Neural progenitor cell (in vitro differentiated cells): ENCODE results near the gene TCF3. TPM values are rescaled to one million over a fixed set of nuclear protein-coding genes. Genes with fewer than 3 reads are reported as not detected.
A peak's percentile ranks its signal among the peaks of the same experiment; 100 is the strongest.

Experiments
- DNase-seq: peaks from one replicate; pipeline ENCODE4 v3.0.0-alpha.2; 2016; ENCODE audit warnings: low spot score
- H2AFZ ChIP-seq: fragments of 200-600 bp; sonication (generic); replicated peaks from 2 replicates; pipeline ENCODE4 v1.6.1; 2016; ENCODE audit warnings: antibody characterized with exemption
- H3F3A ChIP-seq: fragments of 200-600 bp; sonication (generic); 2 replicates; pipeline ENCODE4 v1.6.1; 2016; ENCODE audit warnings: antibody characterized with exemption, low read depth
- H3K27ac ChIP-seq: fragments of 200-600 bp; sonication (generic); 2 replicates; pipeline ENCODE4 v1.5.1; 2016; ENCODE audit warnings: mild to moderate bottlenecking
- H3K27me3 ChIP-seq: fragments of 200-600 bp; sonication (generic); 2 replicates; pipeline ENCODE4 v1.6.1; 2016; ENCODE audit warnings: mild to moderate bottlenecking, moderate library complexity
- H3K36me3 ChIP-seq: fragments of 200-600 bp; sonication (generic); 2 replicates; pipeline ENCODE4 v1.5.1; 2016
- H3K4me1 ChIP-seq: fragments of 200-600 bp; sonication (generic); 2 replicates; pipeline ENCODE4 v1.6.1; 2016; ENCODE audit warnings: mixed run types
- H3K4me2 ChIP-seq: fragments of 200-600 bp; sonication (generic); 2 replicates; pipeline ENCODE4 v1.6.1; 2016
- H3K4me3 ChIP-seq: fragments of 200-600 bp; sonication (generic); 2 replicates; pipeline ENCODE4 v1.5.1; 2016
- H3K79me2 ChIP-seq: fragments of 200-600 bp; sonication (generic); 2 replicates; pipeline ENCODE4 v1.6.1; 2016; ENCODE audit warnings: low read depth
- H3K9ac ChIP-seq: fragments of 200-600 bp; sonication (generic); 2 replicates; pipeline ENCODE4 v1.6.1; 2016
- H3K9me3 ChIP-seq: fragments of 200-600 bp; sonication (generic); 2 replicates; pipeline ENCODE4 v1.5.1; 2016; ENCODE audit warnings: low read depth
- H4K20me1 ChIP-seq: fragments of 200-600 bp; sonication (generic); 2 replicates; pipeline ENCODE4 v1.6.1; 2016; ENCODE audit warnings: low read depth
- H3K27ac Mint-ChIP-seq: 3 replicates; pipeline ENCODE4 v1.8.0; 2021; ENCODE audit warnings: mixed read lengths
- H3K27me3 Mint-ChIP-seq: 2 replicates; pipeline ENCODE4 v1.8.0; 2022; ENCODE audit warnings: low read depth, mild to moderate bottlenecking, inconsistent platforms, moderate library complexity, mixed read lengths; ENCODE audit not compliant: insufficient read depth
- H3K36me3 Mint-ChIP-seq: 3 replicates; pipeline ENCODE4 v1.8.0; 2021; ENCODE audit warnings: mixed read lengths
- H3K4me1 Mint-ChIP-seq: 3 replicates; pipeline ENCODE4 v1.8.0; 2021; ENCODE audit warnings: mixed read lengths
- H3K4me3 Mint-ChIP-seq: 3 replicates; pipeline ENCODE4 v1.8.0; 2021; ENCODE audit warnings: mild to moderate bottlenecking, moderate library complexity, mixed read lengths
- H3K9me3 Mint-ChIP-seq: 3 replicates; pipeline ENCODE4 v1.8.0; 2020; ENCODE audit warnings: mixed read lengths
- EZH2 ChIP-seq: fragments of 200-600 bp; sonication (generic); IDR thresholded peaks from 2 replicates; pipeline ENCODE4 v1.6.1; 2017; ENCODE audit warnings: antibody characterized with exemption, mild to moderate bottlenecking, moderate library complexity
- EZH2phosphoT487 ChIP-seq: fragments of 200-600 bp; sonication (generic); IDR thresholded peaks from 2 replicates; pipeline ENCODE4 v1.6.1; 2017; ENCODE audit warnings: antibody characterized with exemption
- total RNA-seq: library from RNA; depleted of rRNA; stranded (reverse); fragments of >200 nt; gene quantifications from 2 replicates; pipeline ENCODE4 v1.2.3, GENCODE V29; 2015; ENCODE audit warnings: low replicate concordance
- TF ChIP-seq, protein P1 (sequence below): fragments of 200-600 bp; sonication (generic); IDR thresholded peaks from 2 replicates; pipeline ENCODE4 v1.5.1; 2017; ENCODE audit warnings: antibody characterized with exemption, mild to moderate bottlenecking

TCF3 gene
- total RNA-seq, 1 donor from 2014 or later = 131 TPM

DNA sequence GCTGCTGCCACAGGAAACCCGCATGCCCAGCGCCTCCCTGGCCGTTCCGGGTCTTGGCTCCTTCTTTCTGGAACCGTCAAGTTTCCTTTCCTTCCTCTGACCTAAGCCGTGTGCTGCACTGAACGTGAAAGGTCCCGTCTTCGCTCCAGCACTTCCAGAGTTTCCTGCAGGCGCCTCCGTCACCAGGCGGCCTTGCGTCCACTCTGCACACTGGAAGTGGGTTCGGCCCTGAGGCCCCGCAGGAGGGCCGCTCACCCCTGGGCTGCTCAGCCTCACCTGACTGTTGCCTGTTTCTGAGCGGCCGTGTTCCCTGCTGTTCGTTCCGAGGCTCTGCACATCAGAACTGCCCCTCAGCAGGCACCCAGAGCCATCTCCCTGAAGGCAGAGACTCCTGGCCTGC lies 72.0 kb downstream of the TCF3 start:
- no peak for DNase-seq
- no peaks in the 10 kb centered on the region for H3K9me3 Mint-ChIP-seq
- H3K4me3 Mint-ChIP-seq = no peak overlapping the region
- H2AFZ ChIP-seq = no peak overlapping the region
- no peaks in the 10 kb centered on the region for H3K4me1 ChIP-seq
- H3K36me3 ChIP-seq = no peaks in the 10 kb centered on the region
- peaks cover 22% of the 10 kb centered on the region for H3K36me3 Mint-ChIP-seq
- no peak overlapping the region for H3K27ac Mint-ChIP-seq
- H3K27me3 ChIP-seq = no peaks in the 10 kb centered on the region
- H3K4me2 ChIP-seq = no peak overlapping the region
- no peak overlapping the region for H3K4me3 ChIP-seq
- H3K27me3 Mint-ChIP-seq = peaks cover 2% of the 10 kb centered on the region
- TF ChIP-seq, protein P1, sequence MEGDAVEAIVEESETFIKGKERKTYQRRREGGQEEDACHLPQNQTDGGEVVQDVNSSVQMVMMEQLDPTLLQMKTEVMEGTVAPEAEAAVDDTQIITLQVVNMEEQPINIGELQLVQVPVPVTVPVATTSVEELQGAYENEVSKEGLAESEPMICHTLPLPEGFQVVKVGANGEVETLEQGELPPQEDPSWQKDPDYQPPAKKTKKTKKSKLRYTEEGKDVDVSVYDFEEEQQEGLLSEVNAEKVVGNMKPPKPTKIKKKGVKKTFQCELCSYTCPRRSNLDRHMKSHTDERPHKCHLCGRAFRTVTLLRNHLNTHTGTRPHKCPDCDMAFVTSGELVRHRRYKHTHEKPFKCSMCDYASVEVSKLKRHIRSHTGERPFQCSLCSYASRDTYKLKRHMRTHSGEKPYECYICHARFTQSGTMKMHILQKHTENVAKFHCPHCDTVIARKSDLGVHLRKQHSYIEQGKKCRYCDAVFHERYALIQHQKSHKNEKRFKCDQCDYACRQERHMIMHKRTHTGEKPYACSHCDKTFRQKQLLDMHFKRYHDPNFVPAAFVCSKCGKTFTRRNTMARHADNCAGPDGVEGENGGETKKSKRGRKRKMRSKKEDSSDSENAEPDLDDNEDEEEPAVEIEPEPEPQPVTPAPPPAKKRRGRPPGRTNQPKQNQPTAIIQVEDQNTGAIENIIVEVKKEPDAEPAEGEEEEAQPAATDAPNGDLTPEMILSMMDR = no peak
- TF ChIP-seq EZH2 (no peak), EZH2phosphoT487 (no peak)
- peaks cover 24% of the 10 kb centered on the region for H4K20me1 ChIP-seq
- peaks cover 7% of the 10 kb centered on the region for H3K79me2 ChIP-seq
- H3K9ac ChIP-seq = no peak overlapping the region
- no peak overlapping the region for H3K27ac ChIP-seq
- H3F3A ChIP-seq = no peaks in the 10 kb centered on the region
- no peaks in the 10 kb centered on the region for H3K9me3 ChIP-seq
- H3K4me1 Mint-ChIP-seq = no peaks in the 10 kb centered on the region

DNA sequence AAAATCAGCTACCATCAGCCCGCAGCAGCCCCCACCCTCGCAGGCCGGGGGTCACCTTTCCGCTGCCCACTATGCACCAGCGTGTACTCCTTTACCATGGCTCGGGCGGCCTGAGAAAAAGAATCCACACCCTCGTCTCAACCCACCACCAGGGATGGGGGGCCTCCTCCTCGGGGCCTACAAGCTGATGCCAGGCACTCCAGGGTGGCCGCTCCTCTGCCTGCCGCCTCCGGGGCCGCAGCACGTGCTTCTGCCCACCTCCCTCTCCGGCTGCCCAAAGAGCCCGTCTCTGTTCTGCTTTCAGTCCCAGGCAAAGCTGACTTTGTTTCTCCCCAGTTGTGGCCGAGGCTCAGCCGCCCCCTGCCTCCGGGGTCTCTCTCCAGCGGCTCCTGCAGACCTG lies 73.2 kb downstream of the TCF3 start:
- no peaks in the 10 kb centered on the region for H3K27me3 ChIP-seq
- Mint-ChIP-seq H3K4me1 (no peaks in the 10 kb centered on the region), H3K36me3 (peaks cover 15% of the 10 kb centered on the region), H3K9me3 (no peaks in the 10 kb centered on the region), H3K27ac (peak overlapping the region; percentile 85), H3K4me3 (peak overlapping the region; percentile 13), H3K27me3 (no peaks in the 10 kb centered on the region)
- no peak overlapping the region for H3K4me3 ChIP-seq
- H3K79me2 ChIP-seq = no peaks in the 10 kb centered on the region
- H4K20me1 ChIP-seq = peaks cover 24% of the 10 kb centered on the region
- no peak overlapping the region for H3K9ac ChIP-seq
- no peak overlapping the region for H3K27ac ChIP-seq
- H3K4me2 ChIP-seq = no peak overlapping the region
- H3K9me3 ChIP-seq = no peaks in the 10 kb centered on the region
- no peaks in the 10 kb centered on the region for H3K36me3 ChIP-seq
- DNase-seq = no peak
- no peaks in the 10 kb centered on the region for H3K4me1 ChIP-seq
- H3F3A ChIP-seq = no peaks in the 10 kb centered on the region
- H2AFZ ChIP-seq = no peak overlapping the region
- no peak for TF ChIP-seq EZH2
- no peak for TF ChIP-seq EZH2phosphoT487
- TF ChIP-seq, protein P1 = no peak

DNA sequence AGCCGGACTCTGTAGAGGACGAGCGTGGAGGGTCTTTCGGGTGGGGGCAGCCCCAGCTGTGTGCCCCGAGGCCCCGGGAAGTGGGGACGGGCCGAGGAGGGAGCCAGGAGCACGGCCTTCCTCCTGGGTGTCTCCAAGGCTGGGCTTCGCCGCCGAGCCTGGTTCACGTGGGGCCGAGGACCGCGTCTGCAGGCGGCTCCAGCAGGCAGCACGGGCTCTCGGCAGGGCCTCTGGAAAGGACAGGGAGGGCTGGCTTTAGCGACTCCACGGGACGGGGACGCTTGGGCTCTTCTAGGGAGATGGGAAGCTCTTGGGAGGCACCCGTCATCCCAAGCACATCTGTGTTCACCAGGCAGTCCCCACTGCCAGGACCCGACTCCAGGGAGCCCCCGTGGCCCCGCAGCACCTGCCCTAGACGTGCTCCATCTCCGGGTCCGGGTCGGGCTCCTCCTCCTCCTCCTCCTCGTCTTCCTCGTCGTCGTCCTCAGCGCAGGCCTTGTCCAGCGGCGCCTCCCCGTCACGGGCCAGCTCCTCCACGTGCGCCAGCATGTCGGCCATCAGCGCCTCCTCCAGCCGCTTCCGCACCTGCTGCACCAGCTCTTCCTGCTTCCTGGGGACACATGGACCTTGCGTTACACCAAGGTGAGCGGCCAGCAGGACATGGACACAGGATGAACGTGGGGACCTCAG lies 74.3 kb downstream of the TCF3 start:
- Mint-ChIP-seq H3K27ac (no peak overlapping the region), H3K36me3 (peaks cover 14% of the 10 kb centered on the region), H3K4me1 (no peaks in the 10 kb centered on the region), H3K9me3 (no peaks in the 10 kb centered on the region), H3K27me3 (no peaks in the 10 kb centered on the region), H3K4me3 (no peak overlapping the region)
- no peaks in the 10 kb centered on the region for H3K4me1 ChIP-seq
- H3K4me3 ChIP-seq = no peak overlapping the region
- H3K27ac ChIP-seq = no peak overlapping the region
- H3F3A ChIP-seq = no peaks in the 10 kb centered on the region
- H3K79me2 ChIP-seq = no peaks in the 10 kb centered on the region
- no peaks in the 10 kb centered on the region for H3K36me3 ChIP-seq
- no peak overlapping the region for H3K4me2 ChIP-seq
- no peaks in the 10 kb centered on the region for H3K27me3 ChIP-seq
- peaks cover 24% of the 10 kb centered on the region for H4K20me1 ChIP-seq
- no peak for DNase-seq
- H2AFZ ChIP-seq = no peak overlapping the region
- H3K9me3 ChIP-seq = no peaks in the 10 kb centered on the region
- TF ChIP-seq, protein P1 = no peak
- TF ChIP-seq EZH2 (no peak), EZH2phosphoT487 (no peak)
- no peak overlapping the region for H3K9ac ChIP-seq
